Measurements from ENCODE around the gene LRRN1.

DNA sequence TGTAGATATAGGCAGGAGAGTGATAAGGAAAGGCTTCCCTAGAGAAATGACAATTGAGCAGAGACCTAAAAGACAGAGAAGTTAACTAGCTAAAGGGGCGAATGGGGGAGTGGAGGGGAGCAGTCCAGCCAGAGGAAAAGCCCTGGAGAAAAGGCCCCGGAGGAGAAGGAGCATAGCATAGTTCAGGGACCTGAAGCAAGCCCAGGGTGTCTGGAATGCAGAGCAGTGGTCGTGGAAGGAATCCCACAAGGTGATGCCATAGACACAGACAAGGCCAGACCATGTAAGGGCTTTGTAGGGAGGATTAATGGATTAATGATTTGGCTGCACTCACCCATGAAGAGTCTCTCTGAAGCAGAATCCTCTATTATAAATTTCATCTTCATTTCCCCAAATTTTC, 45.8 kb upstream of the LRRN1 start:
- TF ChIP-seq, protein P1, sequence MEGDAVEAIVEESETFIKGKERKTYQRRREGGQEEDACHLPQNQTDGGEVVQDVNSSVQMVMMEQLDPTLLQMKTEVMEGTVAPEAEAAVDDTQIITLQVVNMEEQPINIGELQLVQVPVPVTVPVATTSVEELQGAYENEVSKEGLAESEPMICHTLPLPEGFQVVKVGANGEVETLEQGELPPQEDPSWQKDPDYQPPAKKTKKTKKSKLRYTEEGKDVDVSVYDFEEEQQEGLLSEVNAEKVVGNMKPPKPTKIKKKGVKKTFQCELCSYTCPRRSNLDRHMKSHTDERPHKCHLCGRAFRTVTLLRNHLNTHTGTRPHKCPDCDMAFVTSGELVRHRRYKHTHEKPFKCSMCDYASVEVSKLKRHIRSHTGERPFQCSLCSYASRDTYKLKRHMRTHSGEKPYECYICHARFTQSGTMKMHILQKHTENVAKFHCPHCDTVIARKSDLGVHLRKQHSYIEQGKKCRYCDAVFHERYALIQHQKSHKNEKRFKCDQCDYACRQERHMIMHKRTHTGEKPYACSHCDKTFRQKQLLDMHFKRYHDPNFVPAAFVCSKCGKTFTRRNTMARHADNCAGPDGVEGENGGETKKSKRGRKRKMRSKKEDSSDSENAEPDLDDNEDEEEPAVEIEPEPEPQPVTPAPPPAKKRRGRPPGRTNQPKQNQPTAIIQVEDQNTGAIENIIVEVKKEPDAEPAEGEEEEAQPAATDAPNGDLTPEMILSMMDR (IDR thresholded peaks at IDR 0.05; ENCODE audit: low read depth, low read length), result no peak
- TF ChIP-seq EZH2phosphoT487 (IDR thresholded peaks at IDR 0.05; ENCODE audit: low read depth), result no peak
